Astrocyte of the spinal cord (primary cell): Measurements from ENCODE around the gene CRYZ.

Source experiments
- DNase-seq: peaks from one replicate; pipeline ENCODE4 v3.0.0; 2011; ENCODE audit warnings: low read depth, low spot score
- H3K4me3 ChIP-seq: 2 replicates; pipeline ENCODE4 v1.5.1; 2011; ENCODE audit warnings: low read depth, mild to moderate bottlenecking, low read length, moderate library complexity
- CTCF ChIP-seq: IDR thresholded peaks from 2 replicates; pipeline ENCODE4 v1.5.1; 2012; ENCODE audit warnings: low read depth, mild to moderate bottlenecking, low read length, inconsistent platforms
- in situ Hi-C: cut with HindIII; loops from 2 replicates; pipeline ENCODE4 v1.10.0; 2017; ENCODE audit warnings: low sequenced_read_pairs

CRYZ gene

GRCh38 chr1:74731399-74732052, 1.3 kb downstream of the CRYZ start:
- TF ChIP-seq CTCF = no peak
- in situ Hi-C loops = no loop called here
- no peak for DNase-seq
- H3K4me3 ChIP-seq = peak overlapping the region; percentile 95

- DNase-seq = peak; percentile 29
- H3K4me3 ChIP-seq = no peak overlapping the region
- in situ Hi-C loops = no loop called here
- TF ChIP-seq CTCF = no peak
Observed at GRCh38 chr1:74729741-74730478, 2.9 kb downstream of the CRYZ start.

GRCh38 chr1:74728736-74729135, 4.1 kb downstream of the CRYZ start:
- in situ Hi-C loops = no loop called here
- no peak overlapping the region for H3K4me3 ChIP-seq
- no peak for DNase-seq
- TF ChIP-seq CTCF = no peak

GRCh38 chr1:74726063-74726462, 6.8 kb downstream of the CRYZ start:
- no peak for DNase-seq
- H3K4me3 ChIP-seq = no peak overlapping the region
- TF ChIP-seq CTCF = no peak
- in situ Hi-C loops = no loop called here

GRCh38 chr1:74717626-74718025, 15.2 kb downstream of the CRYZ start:
- H3K4me3 ChIP-seq = no peak overlapping the region
- DNase-seq = no peak
- in situ Hi-C loops = no loop called here
- no peak for TF ChIP-seq CTCF

GRCh38 chr1:74716822-74717221, 16.0 kb downstream of the CRYZ start:
- in situ Hi-C loops = no loop called here
- no peak for TF ChIP-seq CTCF
- H3K4me3 ChIP-seq = no peak overlapping the region
- DNase-seq = no peak
